ENCODE results near the gene DPM1.
A peak's percentile ranks its signal among the peaks of the same experiment; 100 is the strongest.

The DPM1 gene

GRCh38 chr20:50957798-50958614, at the start of gene DPM1:
Gene DPM1, minus strand, starts transcription at chr20:50958532. Its CDS starts 9 bp downstream, at chr20:50958523.
- peak; percentile 91 for DNase-seq

GRCh38 chr20:51005214-51005613, 46.9 kb upstream of the DPM1 start:
- DNase-seq: no peak

GRCh38 chr20:51004781-51005180, 46.4 kb upstream of the DPM1 start:
- no peak for DNase-seq

- no peak for DNase-seq
Measured at GRCh38 chr20:51004305-51004727, 46.0 kb upstream of the DPM1 start.

GRCh38 chr20:51003753-51004152, 45.4 kb upstream of the DPM1 start:
- DNase-seq: no peak

GRCh38 chr20:51002633-51003032, 44.3 kb upstream of the DPM1 start:
- DNase-seq: no peak

GRCh38 chr20:51001430-51002265, 43.3 kb upstream of the DPM1 start:
- no peak for DNase-seq

GRCh38 chr20:50999355-50999754, 41.0 kb upstream of the DPM1 start:
- DNase-seq: no peak

- DNase-seq: no peak
Measured at GRCh38 chr20:50996901-50997865, 38.9 kb upstream of the DPM1 start.

GRCh38 chr20:50995506-50995905, 37.2 kb upstream of the DPM1 start:
- DNase-seq: no peak

GRCh38 chr20:50993876-50994275, 35.5 kb upstream of the DPM1 start:
- DNase-seq: no peak

GRCh38 chr20:50992733-50993457, 34.6 kb upstream of the DPM1 start:
- DNase-seq: peak; percentile 55

GRCh38 chr20:50992336-50992732, 34.0 kb upstream of the DPM1 start:
- DNase-seq: no peak

GRCh38 chr20:50991076-50991475, 32.7 kb upstream of the DPM1 start:
- DNase-seq: no peak

- DNase-seq: peak; percentile 78
Measured at GRCh38 chr20:50987493-50988210, 29.3 kb upstream of the DPM1 start.

- DNase-seq: no peak
Measured at GRCh38 chr20:50983321-50983720, 25.0 kb upstream of the DPM1 start.

- DNase-seq: no peak
Measured at GRCh38 chr20:50982363-50982762, 24.0 kb upstream of the DPM1 start.

- DNase-seq: no peak
Measured at GRCh38 chr20:50981714-50982048, 23.3 kb upstream of the DPM1 start.

- DNase-seq: peak; percentile 63
Measured at GRCh38 chr20:50980851-50981713, 22.8 kb upstream of the DPM1 start.

- DNase-seq: no peak
Measured at GRCh38 chr20:50980071-50980681, 21.8 kb upstream of the DPM1 start.

Data from CD4-positive, alpha-beta T cell treated with Interleukin-21 for 1 hour (primary cell).